Ecto neural progenitor cell (in vitro differentiated cells): ENCODE measurements around the gene PSMD8.
"Not testable (repeated sequence)": the region's sequence is repeated elsewhere in the genome, so short reads cannot be mapped to it uniquely, and the experiment has no call there.

Experiments used
- DNase-seq: peaks from one replicate; pipeline ENCODE4 v3.0.0-alpha.2; 2018; ENCODE audit warnings: low spot score

The PSMD8 gene

DNA sequence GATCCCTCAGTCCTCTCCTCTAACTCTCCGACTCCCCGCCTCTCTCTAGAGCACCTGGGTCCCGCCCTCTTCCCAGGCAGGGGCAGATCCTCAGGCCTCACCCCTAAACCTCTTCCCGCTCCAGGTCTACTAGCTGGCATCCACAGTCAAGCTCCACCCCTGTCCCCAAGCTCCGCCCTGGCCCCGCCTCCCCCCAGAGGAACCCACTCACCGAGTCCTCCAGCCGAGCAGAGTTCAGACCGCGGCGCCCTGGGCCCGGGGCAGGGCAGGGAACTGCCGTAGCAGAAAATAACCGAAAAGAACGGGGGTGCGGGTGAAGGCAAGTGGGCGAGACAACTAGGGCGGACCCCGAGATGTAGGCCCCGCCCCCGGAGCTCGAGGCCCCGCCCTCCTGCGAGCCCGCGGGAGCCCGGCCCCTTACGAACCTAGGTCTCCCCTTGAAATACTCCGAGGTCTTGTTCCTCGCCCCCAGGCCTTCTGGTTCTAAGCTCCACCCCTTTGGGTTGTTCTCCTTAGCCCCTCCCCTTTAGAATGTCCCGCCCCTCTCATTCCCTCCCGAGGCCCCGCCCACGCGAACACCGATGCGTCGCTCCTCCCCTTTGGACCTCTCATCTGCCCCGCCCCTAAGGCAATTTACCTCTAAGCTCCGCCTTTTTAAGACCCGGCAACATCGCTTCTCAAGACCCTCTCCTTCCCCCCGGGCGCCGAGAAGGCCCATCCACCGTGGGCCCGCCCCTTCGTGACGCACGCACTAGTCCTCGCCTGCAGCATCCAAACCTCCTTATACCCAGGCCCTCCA is 13.4 kb downstream of the PSMD8 start, which contains the start of gene GGN:
GGN (minus strand) TSS at position 485 of the 799 bp plus-strand sequence. CDS start 773 bp downstream, outside the sequence.
- DNase-seq, result peak; percentile 96

GRCh38 chr19:38388349-38389100 is 14.2 kb downstream of the PSMD8 start, which contains the start of gene SPRED3:
Gene SPRED3, plus strand, starts transcription at chr19:38388697. Its CDS starts 1,606 bp downstream, at chr19:38390303.
- DNase-seq, result no peak

DNA sequence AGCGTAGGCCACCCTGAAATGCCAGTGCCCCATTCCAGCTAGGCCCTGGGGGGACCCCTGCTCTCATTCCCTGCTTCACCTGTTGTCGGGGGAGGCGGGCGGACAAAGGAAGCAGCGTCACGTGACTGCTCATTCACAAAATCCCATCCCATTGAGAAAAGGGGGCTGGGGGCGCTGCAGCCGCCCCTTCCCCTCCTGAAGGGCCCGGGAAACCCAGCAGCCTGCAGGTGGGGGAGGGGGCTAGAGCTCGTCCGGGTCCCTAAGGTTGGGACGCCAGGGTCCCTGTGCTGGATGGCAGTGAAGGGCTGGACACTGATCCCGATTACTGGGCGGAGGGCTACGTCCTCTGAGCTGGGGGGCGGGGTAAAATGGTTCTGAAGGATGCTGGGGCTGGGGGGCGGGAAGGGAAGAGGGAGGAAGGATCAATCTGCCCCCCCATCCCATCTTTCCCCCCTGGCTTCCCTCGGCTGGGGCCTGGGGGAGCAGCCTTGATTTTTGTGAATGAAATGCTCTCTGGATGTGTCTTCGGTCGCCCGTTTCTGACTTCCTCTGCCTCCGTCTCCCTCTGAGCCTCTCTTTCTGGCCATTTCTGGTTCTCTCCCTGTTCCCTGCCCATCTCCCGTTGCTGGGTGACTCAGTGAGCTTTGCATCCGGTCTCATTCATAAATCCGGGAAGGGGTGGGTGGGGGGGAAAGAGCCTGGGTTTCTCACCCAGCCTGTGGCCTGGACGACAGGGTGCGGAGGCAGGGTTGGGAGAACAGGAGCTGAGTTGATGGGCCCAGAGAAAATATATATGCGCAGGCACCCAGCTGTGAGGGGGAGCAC is 14.9 kb downstream of the PSMD8 start:
- peak; percentile 73 for DNase-seq

DNA sequence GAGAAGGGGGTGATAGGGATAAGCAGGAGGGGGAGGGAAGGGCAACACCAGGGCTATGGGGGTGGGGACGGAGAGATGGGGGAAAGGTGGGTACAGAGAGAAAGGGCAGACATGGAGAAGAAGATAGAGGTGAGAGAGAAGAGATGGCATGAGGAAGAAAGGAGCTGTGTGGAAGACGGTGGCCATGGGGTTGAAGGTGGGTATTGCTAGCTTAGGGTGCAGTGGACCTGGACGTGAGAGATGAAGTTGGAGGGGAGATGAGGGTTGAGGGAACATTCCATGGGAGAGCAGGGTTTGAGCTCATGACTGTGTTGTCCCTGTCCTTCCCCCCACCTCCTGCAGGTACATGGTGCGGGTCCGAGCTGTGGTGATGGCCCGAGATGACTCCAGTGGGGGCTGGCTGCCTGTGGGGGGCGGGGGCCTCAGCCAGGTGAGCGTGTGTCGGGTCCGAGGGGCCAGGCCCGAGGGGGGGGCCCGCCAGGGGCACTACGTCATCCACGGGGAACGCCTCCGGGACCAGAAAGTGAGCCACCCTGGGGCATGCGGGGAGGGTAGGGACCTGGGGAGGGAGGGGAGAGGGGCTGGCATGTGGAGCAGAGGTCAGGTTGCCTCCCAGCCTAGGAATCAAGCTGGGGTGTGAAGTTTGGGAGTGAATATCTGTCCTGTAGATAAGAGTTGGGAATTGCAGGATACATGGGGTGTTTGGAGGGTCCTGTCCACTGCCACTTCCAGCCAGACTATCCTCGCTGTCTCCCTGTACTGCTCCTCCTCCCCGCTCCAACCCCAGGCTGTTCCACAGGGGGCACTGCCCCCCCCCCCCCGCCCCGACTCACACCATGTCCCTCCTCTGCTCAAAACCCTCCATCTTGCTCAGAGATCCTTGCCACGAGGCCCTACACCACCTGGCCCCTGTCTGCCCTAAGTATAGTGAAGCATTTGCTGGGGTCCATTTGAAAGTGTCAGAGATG is 15.9 kb downstream of the PSMD8 start:
- DNase-seq, result no peak

DNA sequence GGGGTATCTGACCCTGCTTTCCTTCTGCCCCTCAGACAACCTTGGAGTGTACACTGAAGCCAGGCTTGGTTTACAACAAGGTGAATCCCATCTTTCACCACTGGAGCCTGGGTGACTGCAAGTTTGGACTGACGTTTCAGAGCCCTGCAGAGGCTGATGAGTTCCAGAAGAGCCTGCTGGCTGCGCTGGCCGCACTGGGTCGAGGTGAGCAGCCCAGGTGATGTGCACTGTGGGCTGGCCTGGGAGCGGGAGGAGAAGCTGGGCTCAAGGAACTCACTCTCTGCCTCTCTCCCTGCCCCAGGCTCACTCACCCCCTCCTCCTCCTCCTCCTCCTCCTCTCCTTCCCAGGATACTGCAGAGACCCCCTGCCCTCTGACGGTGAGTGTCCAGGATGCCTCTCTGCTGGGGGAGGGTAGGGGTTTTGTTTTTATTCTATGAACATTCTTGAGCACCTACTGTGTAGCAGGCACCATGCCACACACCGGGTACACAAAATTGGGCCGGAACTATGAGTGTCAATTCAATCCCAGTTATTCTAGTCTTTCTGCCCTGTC is 17.6 kb downstream of the PSMD8 start:
- DNase-seq, result no peak

DNA sequence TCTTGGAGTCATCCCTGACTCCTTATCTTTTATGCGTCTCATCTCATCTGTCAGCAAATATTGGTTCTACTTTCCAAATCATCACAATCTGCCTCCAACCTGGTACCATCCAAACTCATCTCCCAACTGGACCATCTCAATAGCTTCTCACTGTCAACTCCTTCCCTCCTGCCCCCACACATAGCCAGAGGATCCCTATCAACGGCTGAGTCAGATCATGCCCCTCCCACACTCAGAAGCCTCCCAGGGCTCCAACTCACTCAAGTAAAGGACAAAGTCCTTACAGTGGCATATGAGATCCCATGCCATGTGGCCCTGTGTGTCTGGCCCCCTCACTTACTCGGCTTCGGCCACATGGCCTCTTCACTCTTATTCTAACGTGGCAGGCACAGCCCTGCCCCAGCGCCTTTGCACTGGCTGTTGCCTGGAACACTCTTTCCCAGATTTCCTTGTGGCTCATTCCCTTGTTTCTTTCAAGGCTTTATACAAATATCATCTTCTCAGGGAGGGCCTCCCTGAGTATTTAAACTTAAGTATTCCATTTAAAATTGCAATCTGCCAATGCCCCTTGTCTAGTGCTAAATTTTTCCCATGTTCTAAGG is 18.4 kb downstream of the PSMD8 start:
- DNase-seq, result no peak

GRCh38 chr19:38394488-38394887 is 20.1 kb downstream of the PSMD8 start:
- peak; percentile 86 for DNase-seq

DNA sequence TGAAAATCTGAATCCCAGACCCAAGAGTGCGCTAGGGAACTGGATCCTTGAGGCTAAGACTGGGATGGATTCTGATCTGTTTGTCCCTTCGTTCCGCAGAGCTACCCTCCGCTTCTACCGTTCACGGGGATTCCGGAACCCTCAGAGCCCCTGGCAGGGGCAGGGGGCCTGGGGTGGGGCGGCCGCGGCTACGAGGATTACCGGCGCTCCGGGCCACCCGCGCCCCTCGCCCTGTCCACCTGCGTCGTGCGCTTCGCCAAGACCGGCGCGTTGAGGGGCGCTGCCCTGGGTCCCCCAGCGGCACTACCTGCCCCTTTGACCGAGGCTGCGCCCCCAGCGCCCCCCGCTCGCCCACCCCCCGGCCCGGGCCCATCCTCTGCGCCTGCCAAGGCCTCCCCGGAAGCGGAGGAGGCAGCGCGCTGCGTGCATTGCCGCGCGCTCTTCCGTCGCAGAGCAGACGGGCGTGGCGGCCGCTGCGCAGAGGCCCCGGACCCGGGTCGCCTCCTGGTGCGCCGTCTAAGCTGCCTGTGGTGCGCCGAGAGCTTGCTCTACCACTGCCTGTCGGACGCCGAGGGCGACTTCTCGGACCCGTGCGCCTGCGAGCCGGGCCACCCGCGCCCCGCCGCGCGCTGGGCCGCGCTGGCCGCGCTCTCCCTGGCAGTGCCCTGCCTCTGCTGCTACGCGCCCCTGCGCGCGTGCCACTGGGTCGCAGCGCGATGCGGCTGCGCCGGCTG is 21.2 kb downstream of the PSMD8 start:
- no peak for DNase-seq

- no peak for DNase-seq
Measured at GRCh38 chr19:38399081-38399480, 24.7 kb downstream of the PSMD8 start.

DNA sequence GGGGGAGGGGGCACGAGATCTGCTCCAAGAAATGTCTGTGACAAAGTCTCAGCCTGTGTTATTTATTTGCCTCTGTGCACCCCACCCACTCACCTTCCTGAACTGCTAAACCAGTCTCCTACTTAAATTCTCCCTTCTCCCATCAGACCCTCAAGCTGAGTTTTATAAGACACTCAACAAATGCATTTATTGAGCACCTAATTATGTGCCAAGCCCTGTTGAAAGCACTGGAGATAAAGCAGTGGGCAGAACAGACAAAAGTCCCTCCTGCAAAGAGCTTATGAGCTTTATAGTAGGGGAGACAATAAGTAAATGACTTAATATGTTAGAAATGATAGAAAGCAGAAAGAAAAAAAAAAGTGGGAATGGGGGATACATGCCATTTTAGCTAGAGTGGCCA is 25.2 kb downstream of the PSMD8 start:
- no peak for DNase-seq

- no peak for DNase-seq
Measured at GRCh38 chr19:38400361-38400760, 26.0 kb downstream of the PSMD8 start.

- no peak for DNase-seq
Measured at GRCh38 chr19:38401148-38401547, 26.8 kb downstream of the PSMD8 start.

- no peak for DNase-seq
Measured at GRCh38 chr19:38402623-38402966, 28.2 kb downstream of the PSMD8 start.

GRCh38 chr19:38402967-38403674 is 28.8 kb downstream of the PSMD8 start, which contains the start of gene FAM98C:
Gene FAM98C, plus strand, starts transcription at chr19:38403093. Its CDS starts 61 bp downstream, at chr19:38403154.
- peak; percentile 99 for DNase-seq

GRCh38 chr19:38404858-38405257 is 30.5 kb downstream of the PSMD8 start:
- no peak for DNase-seq

GRCh38 chr19:38405276-38405675 is 30.9 kb downstream of the PSMD8 start:
- DNase-seq, result no peak

DNA sequence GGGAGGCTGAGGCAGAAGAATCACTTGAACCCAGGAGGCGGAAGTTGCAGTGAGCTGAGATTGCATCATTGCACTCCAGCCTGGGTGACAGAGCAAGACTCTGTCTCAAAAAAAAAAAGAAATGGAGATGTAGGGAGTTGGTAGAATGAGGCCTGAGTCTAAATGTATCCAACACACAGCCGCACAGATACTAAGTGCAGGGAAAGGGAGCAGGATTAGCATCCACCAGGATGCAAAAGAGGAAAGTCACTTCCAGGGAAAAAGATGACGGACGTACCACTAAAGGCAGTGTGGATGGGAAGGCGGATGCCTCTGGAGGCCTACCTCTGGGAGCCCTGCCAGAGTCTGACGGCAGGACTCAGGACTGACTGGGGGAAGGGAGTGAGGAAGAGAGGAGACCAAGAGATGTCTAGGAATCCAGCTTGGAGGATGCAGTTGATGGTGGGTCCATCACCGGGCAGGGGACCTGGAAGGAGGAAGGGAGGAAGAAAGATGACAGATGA is 35.3 kb downstream of the PSMD8 start:
- DNase-seq, result no peak

DNA sequence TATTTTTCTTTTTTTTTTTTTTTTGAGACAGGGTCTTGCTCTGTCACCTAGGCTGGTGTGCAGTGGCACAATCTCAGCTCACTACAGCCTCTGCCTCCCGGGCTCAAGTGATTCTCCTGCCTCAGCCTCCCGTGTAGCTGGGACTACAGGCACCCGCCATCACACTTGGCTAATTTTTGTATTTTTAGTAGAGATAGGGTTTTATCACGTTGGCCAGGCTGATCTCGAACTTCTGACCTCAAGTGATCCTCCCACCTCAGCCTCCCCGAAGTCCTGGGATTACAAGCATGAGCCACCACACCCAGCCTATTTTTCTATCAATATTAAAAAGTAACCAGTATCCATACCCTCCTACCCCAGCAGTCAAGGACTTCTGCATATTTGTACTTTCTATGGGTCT is 36.0 kb downstream of the PSMD8 start:
- DNase-seq, result not testable (repeated sequence)
